ENCODE results near the gene NR6A1. TPM values are rescaled to one million over a fixed set of nuclear protein-coding genes. Genes with fewer than 3 reads are reported as not detected.
A peak's percentile ranks its signal among the peaks of the same experiment; 100 is the strongest.

The NR6A1 gene
- polyA plus RNA-seq, 4 donors = 0.66 to 1.9 (median 1.3) TPM

GRCh38 chr9:124594673-124595072 is 176.4 kb downstream of the NR6A1 start:
- no peak for DNase-seq (ENCODE audit: low read depth in 4 of 4, low spot score in 2 of 4)

DNA sequence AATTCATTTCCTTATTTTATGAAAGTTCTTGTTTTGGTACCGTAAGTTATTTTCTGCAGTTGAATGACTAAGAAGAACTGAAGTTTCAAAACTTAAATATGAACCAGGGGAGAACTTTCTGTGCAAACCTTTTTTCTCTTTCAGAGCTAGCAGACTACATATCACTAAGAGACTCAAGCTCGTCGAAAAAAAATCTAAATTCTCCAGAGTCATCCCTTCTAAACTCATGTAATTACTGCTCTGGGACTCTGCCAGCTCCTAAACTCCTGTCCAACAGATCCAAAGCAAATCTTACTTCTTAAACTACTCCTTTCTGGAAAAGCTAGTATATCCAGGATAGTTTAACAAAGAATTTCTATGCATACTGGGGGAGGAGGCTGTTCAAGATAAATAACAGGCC is 176.9 kb downstream of the NR6A1 start:
- DNase-seq (ENCODE audit: low read depth in 4 of 4, low spot score in 2 of 4) = no peak

- no peak for DNase-seq (ENCODE audit: low read depth in 4 of 4, low spot score in 2 of 4)
Observed at GRCh38 chr9:124593651-124594058, 177.5 kb downstream of the NR6A1 start.

DNA sequence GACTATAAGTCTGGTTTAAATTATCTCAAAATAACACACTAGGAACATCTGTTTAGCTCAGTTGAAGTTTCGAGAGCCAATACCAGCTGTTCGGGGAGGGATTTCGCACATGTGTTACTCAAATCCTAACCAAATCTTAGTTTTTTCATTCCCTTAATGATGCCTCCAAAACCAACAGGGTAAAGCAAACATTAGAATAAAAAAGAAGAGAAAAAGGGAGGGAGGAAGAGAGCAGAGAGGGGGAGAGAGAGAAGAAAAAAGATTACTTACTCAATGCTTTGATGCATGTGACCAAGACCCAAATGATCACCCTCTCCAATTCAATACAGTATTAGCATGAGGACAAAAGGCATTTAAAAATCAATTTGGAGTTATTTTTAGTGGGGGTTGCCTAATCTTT is 177.9 kb downstream of the NR6A1 start:
- DNase-seq (ENCODE audit: low read depth in 4 of 4, low spot score in 2 of 4) = no peak

DNA sequence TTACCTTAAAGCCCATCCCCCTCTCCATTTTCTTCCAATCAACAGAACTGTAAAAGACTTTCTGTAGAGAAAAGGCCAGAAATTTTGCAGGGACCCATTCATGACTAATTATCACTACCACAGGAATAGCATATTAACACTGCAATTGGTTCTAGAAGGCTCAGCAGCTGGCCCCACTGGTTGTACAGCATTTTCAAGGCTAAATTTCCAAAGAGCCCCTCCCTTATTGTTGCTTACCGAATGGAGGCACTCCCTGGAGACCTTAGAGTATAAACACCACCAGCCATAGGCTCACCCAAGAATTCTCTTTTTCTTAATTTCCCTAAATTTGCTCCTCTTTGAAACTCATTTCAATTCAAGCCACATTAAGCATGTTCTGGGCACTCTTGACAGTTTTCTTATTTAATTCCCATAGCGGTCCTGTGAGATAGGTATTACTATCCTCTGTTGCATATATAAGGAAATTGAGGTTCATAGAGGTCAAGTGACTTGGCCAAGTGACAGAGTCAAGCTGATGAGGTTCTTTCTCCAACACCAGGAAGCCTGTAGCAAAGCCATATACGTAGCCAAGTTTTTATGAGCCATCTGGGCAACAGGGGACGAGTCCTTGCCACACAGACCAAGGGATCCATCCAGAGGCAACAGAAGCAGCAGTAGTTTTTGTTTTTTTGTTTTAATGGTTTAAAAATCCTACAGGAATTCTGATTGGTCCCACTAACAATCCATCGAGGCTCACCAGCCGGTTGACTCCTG is 180.0 kb downstream of the NR6A1 start:
- no peak for DNase-seq (ENCODE audit: low read depth in 4 of 4, low spot score in 2 of 4)

DNA sequence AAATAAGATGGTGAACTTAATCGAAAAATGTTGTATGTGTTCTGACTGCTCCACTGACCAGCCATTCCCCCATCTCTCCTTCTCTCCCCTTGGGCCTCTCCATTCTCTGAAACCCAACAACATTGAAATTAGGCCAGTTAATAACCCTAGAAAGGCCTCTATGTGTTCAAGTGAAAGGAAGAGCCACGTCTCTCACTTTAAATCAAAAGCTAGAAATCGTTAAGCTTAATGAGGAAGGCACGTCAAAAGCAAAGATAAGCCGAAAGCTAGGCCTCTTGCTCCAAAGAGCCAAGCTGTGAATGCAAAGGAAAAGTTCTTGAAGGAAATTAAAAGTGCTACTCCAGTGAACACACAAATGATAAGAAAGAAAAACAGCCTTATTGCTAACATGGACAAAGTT is 186.5 kb downstream of the NR6A1 start:
- peak in 1 of 4 donors; percentile 37 for DNase-seq (ENCODE audit: low read depth in 4 of 4, low spot score in 2 of 4)

DNA sequence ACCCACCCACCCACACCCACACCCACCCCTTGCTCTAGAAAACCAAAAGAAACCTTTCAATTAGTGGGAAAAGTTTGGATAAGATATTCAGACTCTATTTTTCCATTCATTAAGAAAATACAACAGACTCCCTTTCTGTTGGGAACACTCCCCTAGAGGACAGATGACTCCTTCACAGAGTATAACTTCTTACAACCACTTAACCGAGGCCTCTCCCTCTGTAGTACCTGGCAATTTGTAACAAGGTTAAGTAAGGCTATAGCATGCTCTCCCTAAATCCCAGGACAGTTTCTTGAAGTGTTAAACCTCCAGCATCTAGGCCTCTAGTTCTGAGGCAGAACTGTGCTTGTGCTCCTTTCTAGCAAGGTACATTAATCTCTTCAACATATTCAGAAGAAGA is 188.0 kb downstream of the NR6A1 start:
- DNase-seq (ENCODE audit: low read depth in 4 of 4, low spot score in 2 of 4) = no peak

GRCh38 chr9:124580186-124580585 is 190.9 kb downstream of the NR6A1 start:
- no peak for DNase-seq (ENCODE audit: low read depth in 4 of 4, low spot score in 2 of 4)

DNA sequence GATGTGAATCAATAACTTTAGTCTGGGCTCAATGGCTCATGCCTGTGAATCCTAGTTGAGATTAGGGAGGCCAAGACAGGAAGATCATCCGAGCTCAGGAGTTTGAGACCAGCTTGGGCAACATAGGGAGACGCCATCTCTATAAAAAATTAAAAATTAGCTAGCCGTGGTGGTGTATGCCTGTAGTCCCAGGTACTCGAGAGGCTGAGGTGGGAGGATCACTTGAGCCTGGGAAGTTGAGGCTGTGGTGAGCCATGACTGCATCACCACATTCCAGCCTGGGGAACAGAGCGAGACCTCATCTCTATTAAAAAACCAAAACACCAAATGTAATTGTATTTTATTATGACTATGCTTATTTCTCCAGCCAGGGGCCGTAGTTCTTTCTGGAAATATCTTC is 194.4 kb downstream of the NR6A1 start:
- DNase-seq (ENCODE audit: low read depth in 4 of 4, low spot score in 2 of 4) = no peak

- DNase-seq (ENCODE audit: low read depth in 4 of 4, low spot score in 2 of 4) = no peak
Observed at GRCh38 chr9:124574534-124575375, 196.4 kb downstream of the NR6A1 start.

GRCh38 chr9:124570942-124571666 is 200.0 kb downstream of the NR6A1 start:
- no peak for DNase-seq (ENCODE audit: low read depth in 4 of 4, low spot score in 2 of 4)

GRCh38 chr9:124569942-124570341 is 201.2 kb downstream of the NR6A1 start:
- DNase-seq (ENCODE audit: low read depth in 4 of 4, low spot score in 2 of 4) = no peak

DNA sequence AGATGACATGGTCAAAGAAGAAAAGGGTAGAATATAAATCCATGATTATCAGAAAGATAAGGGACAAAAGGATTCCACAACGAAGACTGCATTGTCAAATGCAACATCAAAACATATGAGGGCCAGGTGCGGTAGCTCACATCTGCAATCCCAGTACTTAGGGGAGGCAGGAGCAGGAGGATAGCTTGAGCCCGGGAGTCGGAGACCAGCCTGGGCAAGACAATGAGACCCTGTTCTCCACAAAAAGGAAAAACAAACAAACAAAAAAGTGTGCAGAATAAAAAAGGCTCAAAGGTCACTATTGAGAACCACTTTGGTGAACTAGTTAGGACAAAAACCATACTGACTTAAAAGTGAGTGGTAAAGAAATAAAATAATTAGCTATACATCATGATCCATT is 203.7 kb downstream of the NR6A1 start:
- no peak for DNase-seq (ENCODE audit: low read depth in 4 of 4, low spot score in 2 of 4)

DNA sequence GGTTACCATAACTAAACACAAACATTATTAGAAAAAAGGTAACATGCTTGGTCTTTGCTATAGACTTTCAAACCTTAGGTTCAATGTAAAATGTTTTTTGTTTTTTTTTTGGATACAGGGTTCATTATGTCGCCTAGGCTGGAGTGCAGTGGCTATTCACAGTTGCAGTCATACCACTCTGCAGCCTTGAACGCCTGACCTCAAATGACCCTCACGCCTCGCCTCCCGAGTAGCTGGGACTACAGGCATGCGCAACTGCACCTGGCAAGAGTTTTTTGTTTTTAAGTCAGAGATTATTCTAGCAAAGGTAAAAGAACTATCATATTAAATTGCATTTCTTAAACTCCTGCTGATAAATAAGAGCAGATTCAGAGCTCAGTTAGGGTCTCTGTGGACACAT is 208.8 kb downstream of the NR6A1 start:
- no peak for DNase-seq (ENCODE audit: low read depth in 4 of 4, low spot score in 2 of 4)

DNA sequence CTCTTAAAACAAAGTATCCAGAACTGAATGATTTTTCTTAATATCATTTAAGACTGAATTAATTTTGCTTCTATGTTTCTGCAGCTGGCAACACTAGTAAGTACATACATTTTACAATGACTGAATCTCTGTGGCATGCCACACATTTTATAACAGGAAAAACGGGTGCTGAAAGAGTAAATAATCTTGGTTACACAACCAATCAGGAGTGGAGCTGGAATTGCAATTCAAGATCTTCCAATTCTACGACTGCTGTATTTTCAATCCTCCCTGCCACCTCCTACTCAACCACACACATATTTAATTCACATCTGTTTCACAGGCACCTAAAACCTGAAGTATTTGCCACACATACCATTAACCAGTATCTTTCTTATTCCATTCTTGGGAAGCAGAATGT is 211.2 kb downstream of the NR6A1 start:
- DNase-seq (ENCODE audit: low read depth in 4 of 4, low spot score in 2 of 4) = no peak

GRCh38 chr9:124558777-124559470 is 212.2 kb downstream of the NR6A1 start:
- DNase-seq (ENCODE audit: low read depth in 4 of 4, low spot score in 2 of 4) = no peak

- DNase-seq (ENCODE audit: low read depth in 4 of 4, low spot score in 2 of 4) = no peak
Observed at GRCh38 chr9:124557895-124558294, 213.2 kb downstream of the NR6A1 start.

DNA sequence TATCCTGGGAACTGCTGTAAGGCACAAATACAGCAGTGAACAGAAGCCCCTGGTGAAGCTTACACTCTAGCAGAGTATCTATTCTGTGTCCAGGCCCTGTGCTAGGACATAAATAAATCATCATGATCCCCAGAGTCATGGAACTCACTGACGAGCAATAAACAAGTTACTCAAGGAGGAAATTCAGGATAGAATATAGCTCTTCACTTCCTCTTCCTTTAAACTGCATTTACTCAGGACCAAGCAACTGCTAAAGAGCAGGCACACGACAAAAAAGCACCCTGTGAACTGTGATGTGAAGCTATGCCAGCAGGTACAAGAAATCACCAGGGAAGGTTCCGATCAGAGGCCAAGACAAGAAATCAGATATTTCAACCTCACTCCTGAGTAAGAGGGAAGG is 216.1 kb downstream of the NR6A1 start:
- no peak for DNase-seq (ENCODE audit: low read depth in 4 of 4, low spot score in 2 of 4)

DNA sequence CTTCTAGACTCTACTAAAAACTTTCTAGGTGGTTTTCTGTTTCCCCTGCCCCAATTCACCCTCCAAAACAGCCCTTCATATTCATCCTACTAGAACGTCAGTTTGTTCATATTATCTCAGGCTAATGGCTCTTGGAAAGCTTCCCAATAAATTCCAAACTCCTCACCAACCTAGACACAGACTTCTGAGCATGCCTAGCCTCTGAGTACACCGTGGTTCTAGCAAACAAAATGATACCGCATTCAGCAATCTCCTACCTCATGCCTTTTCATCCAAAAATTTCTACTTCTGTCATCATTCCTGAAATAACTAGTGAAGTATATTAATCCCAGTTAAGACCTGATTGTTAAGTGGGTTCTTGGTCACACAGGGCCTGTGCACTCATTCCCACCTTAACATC is 217.4 kb downstream of the NR6A1 start:
- no peak for DNase-seq (ENCODE audit: low read depth in 4 of 4, low spot score in 2 of 4)

- DNase-seq (ENCODE audit: low read depth in 4 of 4, low spot score in 2 of 4) = no peak
Observed at GRCh38 chr9:124552273-124552605, 218.9 kb downstream of the NR6A1 start.
